ENCODE measurements around the gene CHKA. TPM values are rescaled to one million over a fixed set of nuclear protein-coding genes. Genes with fewer than 3 reads are reported as not detected.

The CHKA gene
- total RNA-seq, 2 donors from 2014 or later, result 72.1 to 92.6 TPM

GRCh38 chr11:68166969-68167368, 45.8 kb upstream of the CHKA start:
- peaks cover 6% of the 10 kb centered on the region for H3K4me1 ChIP-seq
- peak overlapping the region in 2 of 4 donors; percentile 34 to 41 for H3K27ac ChIP-seq
- no peaks in the 10 kb centered on the region for H3K9me3 ChIP-seq
- H3K27me3 ChIP-seq, result no peaks in the 10 kb centered on the region
- TF ChIP-seq POLR2A (IDR thresholded peaks at IDR 0.05) (no peak), CTCF (IDR thresholded peaks at IDR 0.05) (no peak)
- no peak for ATAC-seq
- intact Hi-C loops (cut with DNase I), result no loop called here
- peaks cover 15 to 18% of the 10 kb centered on the region in 2 donors for H3K36me3 ChIP-seq (replicated peaks in 1 of 2; ENCODE audit: insufficient read depth in 1 of 2, low read depth in 2 of 2)
- H3K4me3 ChIP-seq, result no peak overlapping the region
- no peak for DNase-seq
- WGBS, 2 donors, result 32 to 41% methylated on average over 4 of the region's 4 CpGs

- no peak for ATAC-seq
These were observed 44.4 kb upstream of the CHKA start for GRCh38 chr11:68165601-68166000.

GRCh38 chr11:68164437-68164836, 43.2 kb upstream of the CHKA start:
- Histone ChIP-seq H3K27ac (no peak overlapping the region), H3K27me3 (no peaks in the 10 kb centered on the region), H3K36me3 (replicated peaks in 1 of 2; ENCODE audit: insufficient read depth in 1 of 2, low read depth in 2 of 2) (peaks cover 6 to 10% of the 10 kb centered on the region in 2 donors), H3K4me3 (no peak overlapping the region), H3K4me1 (peaks cover 6% of the 10 kb centered on the region), H3K9me3 (no peaks in the 10 kb centered on the region)
- no peak for TF ChIP-seq CTCF (IDR thresholded peaks at IDR 0.05)
- DNase-seq, result no peak
- intact Hi-C loops (cut with DNase I), result no loop called here
- WGBS, 2 donors, result 95 to 100% methylated on average over 2 of the region's 2 CpGs
- ATAC-seq, result no peak

More at GRCh38 chr11:68165601-68166000, 44.4 kb upstream of the CHKA start:
- Histone ChIP-seq H3K4me3 (no peak overlapping the region), H3K27ac (no peak overlapping the region), H3K36me3 (replicated peaks in 1 of 2; ENCODE audit: insufficient read depth in 1 of 2, low read depth in 2 of 2) (peaks cover 15 to 18% of the 10 kb centered on the region in 2 donors), H3K27me3 (no peaks in the 10 kb centered on the region), H3K4me1 (peaks cover 6% of the 10 kb centered on the region), H3K9me3 (no peaks in the 10 kb centered on the region)
- no peak for DNase-seq
- WGBS, 2 donors, result 49% methylated on average over 4 of the region's 4 CpGs
- intact Hi-C loops (cut with DNase I), result no loop called here
- TF ChIP-seq CTCF (IDR thresholded peaks at IDR 0.05) (no peak), POLR2A (IDR thresholded peaks at IDR 0.05) (no peak)

- Histone ChIP-seq H3K27me3 (no peaks in the 10 kb centered on the region), H3K27ac (no peak overlapping the region), H3K4me1 (peaks cover 6% of the 10 kb centered on the region), H3K4me3 (no peak overlapping the region), H3K9me3 (no peaks in the 10 kb centered on the region), H3K36me3 (replicated peaks in 1 of 2; ENCODE audit: insufficient read depth in 1 of 2, low read depth in 2 of 2) (peaks cover 3 to 6% of the 10 kb centered on the region in 2 donors)
- WGBS, 2 donors, result 82 to 83% methylated on average over 8 to 11 of the region's 11 CpGs
- no peak for TF ChIP-seq CTCF (IDR thresholded peaks at IDR 0.05)
- no peak for TF ChIP-seq POLR2A (IDR thresholded peaks at IDR 0.05)
- DNase-seq, result no peak
- ATAC-seq, result no peak
- intact Hi-C loops (cut with DNase I), result no loop called here
These were observed 42.5 kb upstream of the CHKA start for GRCh38 chr11:68163691-68164090.

- Histone ChIP-seq H3K4me3 (no peak overlapping the region), H3K27me3 (no peaks in the 10 kb centered on the region), H3K9me3 (no peaks in the 10 kb centered on the region), H3K4me1 (no peaks in the 10 kb centered on the region), H3K36me3 (replicated peaks in 1 of 2; ENCODE audit: insufficient read depth in 1 of 2, low read depth in 2 of 2) (peaks cover 0 to 9% of the 10 kb centered on the region in 2 donors), H3K27ac (peak overlapping the region in 1 of 4 donors; percentile 7)
- intact Hi-C loops (cut with DNase I), result no loop called here
- WGBS, 2 donors, result 67 to 68% methylated on average over 7 of the region's 7 CpGs
- no peak for TF ChIP-seq POLR2A (IDR thresholded peaks at IDR 0.05)
- no peak for TF ChIP-seq CTCF (IDR thresholded peaks at IDR 0.05)
- DNase-seq (no peak), ATAC-seq (no peak)
These were observed 39.0 kb upstream of the CHKA start for GRCh38 chr11:68160100-68160695.

All from body of pancreas (tissue), 4 donors.